IPS-15b (cell line): Measurements from ENCODE around the gene SYNDIG1.
A peak's percentile ranks its signal among the peaks of the same experiment; 100 is the strongest.

ENCODE experiments used
- H3K27me3 ChIP-seq: one replicate; pipeline ENCODE4 v1.6.1; 2013; ENCODE audit warnings: low read length; ENCODE audit not compliant: control insufficient read depth, insufficient read depth
- H3K36me3 ChIP-seq: one replicate; pipeline ENCODE4 v1.6.1; 2013; ENCODE audit warnings: low read length; ENCODE audit not compliant: control insufficient read depth, insufficient read depth
- H3K4me1 ChIP-seq: one replicate; pipeline ENCODE4 v1.6.1; 2013; ENCODE audit warnings: mild to moderate bottlenecking, low read length; ENCODE audit not compliant: control insufficient read depth, insufficient read depth
- H3K4me3 ChIP-seq: one replicate; pipeline ENCODE4 v1.5.1; 2013; ENCODE audit warnings: low read depth, low read length
- H3K9ac ChIP-seq: one replicate; pipeline ENCODE4 v1.6.1; 2013; ENCODE audit warnings: low read depth, mild to moderate bottlenecking, low read length
- H3K9me3 ChIP-seq: one replicate; pipeline ENCODE4 v1.6.1; 2013; ENCODE audit warnings: mild to moderate bottlenecking, low read length; ENCODE audit not compliant: control insufficient read depth, insufficient read depth

Gene SYNDIG1

GRCh38 chr20:24469116-24469893 lies at the start of gene SYNDIG1:
TSS of gene SYNDIG1 (plus strand) at chr20:24469629. CDS start at chr20:24543098, 73,469 bp downstream.
- Histone ChIP-seq H3K4me3 (peak within 1 kb of the TSS; percentile 58), H3K9me3 (no peaks in the 10 kb centered on the region), H3K4me1 (peaks cover 11% of the 10 kb centered on the region), H3K9ac (peak within 1 kb of the TSS; percentile 58), H3K27me3 (peaks cover 78% of the 10 kb centered on the region), H3K36me3 (no peaks in the 10 kb centered on the region)

- Histone ChIP-seq H3K9me3 (no peaks in the 10 kb centered on the region), H3K4me3 (no peak overlapping the region), H3K9ac (no peak overlapping the region), H3K27me3 (no peaks in the 10 kb centered on the region), H3K36me3 (peaks cover 2% of the 10 kb centered on the region), H3K4me1 (peaks cover 16% of the 10 kb centered on the region)
Observed at GRCh38 chr20:24419786-24420185, 49.6 kb upstream of the SYNDIG1 start.

GRCh38 chr20:24420567-24420966 lies 48.9 kb upstream of the SYNDIG1 start:
- Histone ChIP-seq H3K4me1 (peaks cover 21% of the 10 kb centered on the region), H3K9me3 (no peaks in the 10 kb centered on the region), H3K9ac (no peak overlapping the region), H3K4me3 (no peak overlapping the region), H3K36me3 (peaks cover 2% of the 10 kb centered on the region), H3K27me3 (no peaks in the 10 kb centered on the region)

GRCh38 chr20:24421071-24421470 lies 48.4 kb upstream of the SYNDIG1 start:
- H3K27me3 ChIP-seq, result no peaks in the 10 kb centered on the region
- H3K9ac ChIP-seq, result no peak overlapping the region
- peaks cover 26% of the 10 kb centered on the region for H3K4me1 ChIP-seq
- H3K9me3 ChIP-seq, result no peaks in the 10 kb centered on the region
- H3K36me3 ChIP-seq, result peaks cover under 1% of the 10 kb centered on the region
- no peak overlapping the region for H3K4me3 ChIP-seq

- Histone ChIP-seq H3K9ac (no peak overlapping the region), H3K4me1 (peaks cover 31% of the 10 kb centered on the region), H3K36me3 (no peaks in the 10 kb centered on the region), H3K4me3 (no peak overlapping the region), H3K27me3 (no peaks in the 10 kb centered on the region), H3K9me3 (no peaks in the 10 kb centered on the region)
Observed at GRCh38 chr20:24422091-24422760, 47.2 kb upstream of the SYNDIG1 start.

- H3K4me1 ChIP-seq, result peaks cover 31% of the 10 kb centered on the region
- no peaks in the 10 kb centered on the region for H3K9me3 ChIP-seq
- no peaks in the 10 kb centered on the region for H3K36me3 ChIP-seq
- H3K4me3 ChIP-seq, result no peak overlapping the region
- no peak overlapping the region for H3K9ac ChIP-seq
- no peaks in the 10 kb centered on the region for H3K27me3 ChIP-seq
Observed at GRCh38 chr20:24423390-24424313, 45.8 kb upstream of the SYNDIG1 start.

GRCh38 chr20:24425523-24426135 lies 43.8 kb upstream of the SYNDIG1 start:
- no peak overlapping the region for H3K4me3 ChIP-seq
- no peaks in the 10 kb centered on the region for H3K9me3 ChIP-seq
- no peaks in the 10 kb centered on the region for H3K36me3 ChIP-seq
- H3K27me3 ChIP-seq, result no peaks in the 10 kb centered on the region
- peaks cover 31% of the 10 kb centered on the region for H3K4me1 ChIP-seq
- no peak overlapping the region for H3K9ac ChIP-seq

- no peaks in the 10 kb centered on the region for H3K9me3 ChIP-seq
Observed at GRCh38 chr20:24431279-24432045, 38.0 kb upstream of the SYNDIG1 start.

GRCh38 chr20:24432046-24432442 lies 37.4 kb upstream of the SYNDIG1 start:
- Histone ChIP-seq H3K4me3 (no peak overlapping the region), H3K4me1 (no peaks in the 10 kb centered on the region), H3K9ac (no peak overlapping the region), H3K36me3 (no peaks in the 10 kb centered on the region), H3K9me3 (no peaks in the 10 kb centered on the region), H3K27me3 (no peaks in the 10 kb centered on the region)

More at GRCh38 chr20:24431279-24432045, 38.0 kb upstream of the SYNDIG1 start:
- no peaks in the 10 kb centered on the region for H3K27me3 ChIP-seq
- no peaks in the 10 kb centered on the region for H3K36me3 ChIP-seq
- H3K4me1 ChIP-seq, result peaks cover under 1% of the 10 kb centered on the region
- no peak overlapping the region for H3K9ac ChIP-seq
- H3K4me3 ChIP-seq, result no peak overlapping the region

- H3K9ac ChIP-seq, result no peak overlapping the region
- no peaks in the 10 kb centered on the region for H3K4me1 ChIP-seq
- H3K27me3 ChIP-seq, result no peaks in the 10 kb centered on the region
- H3K36me3 ChIP-seq, result no peaks in the 10 kb centered on the region
- no peaks in the 10 kb centered on the region for H3K9me3 ChIP-seq
- H3K4me3 ChIP-seq, result no peak overlapping the region
Observed at GRCh38 chr20:24436160-24436559, 33.3 kb upstream of the SYNDIG1 start.
